Muscle of arm (tissue), 12 donors: Measurements from ENCODE around the gene NUPR1. TPM values are rescaled to one million over a fixed set of nuclear protein-coding genes. Genes with fewer than 3 reads are reported as not detected.
"Not testable (repeated sequence)": the region's sequence is repeated elsewhere in the genome, so short reads cannot be mapped to it uniquely, and the experiment has no call there.

Source experiments
- DNase-seq: peaks from one replicate; pipeline ENCODE4 v3.0.0-alpha.2; 2013
- polyA plus RNA-seq, 12 donors: library from polyadenylated mRNA; unstranded; fragments of 120-200 nt; gene quantifications; one replicate each; pipeline ENCODE4 v1.2.1, GENCODE V29; 2013; ENCODE audit not compliant: insufficient read length in 12 of 12

Gene NUPR1
- polyA plus RNA-seq, 12 donors, result 23.0 to 68.0 (median 31.1) TPM; not detected in 1

- no peak for DNase-seq
Measured at GRCh38 chr16:28501258-28502232, 37.2 kb downstream of the NUPR1 start.

GRCh38 chr16:28500476-28501180, 38.1 kb downstream of the NUPR1 start:
- not testable (repeated sequence) for DNase-seq

- no peak for DNase-seq
Measured at GRCh38 chr16:28499854-28500253, 38.9 kb downstream of the NUPR1 start.

GRCh38 chr16:28498666-28499381, 40.0 kb downstream of the NUPR1 start:
- no peak for DNase-seq

- DNase-seq, result no peak
Measured at GRCh38 chr16:28497861-28498599, 40.7 kb downstream of the NUPR1 start.

GRCh38 chr16:28497386-28497785, 41.4 kb downstream of the NUPR1 start:
- no peak for DNase-seq

- no peak for DNase-seq
Measured at GRCh38 chr16:28496844-28497243, 41.9 kb downstream of the NUPR1 start.

- no peak for DNase-seq
Measured at GRCh38 chr16:28495795-28496749, 42.7 kb downstream of the NUPR1 start.

- DNase-seq, result no peak
Measured at GRCh38 chr16:28495098-28495793, 43.5 kb downstream of the NUPR1 start.

GRCh38 chr16:28494121-28494851, 44.5 kb downstream of the NUPR1 start, which contains the start of gene APOBR:
TSS of gene APOBR (plus strand) at chr16:28494643. CDS start at chr16:28494682, 39 bp downstream.
- peak; percentile 11 for DNase-seq

GRCh38 chr16:28492511-28492910, 46.3 kb downstream of the NUPR1 start:
- DNase-seq, result no peak

- DNase-seq, result peak; percentile 95
Measured at GRCh38 chr16:28491970-28492474, 46.8 kb downstream of the NUPR1 start, which contains the start of gene CLN3. TSS of gene CLN3 (minus strand) at chr16:28492074. CDS start at chr16:28491759, 315 bp downstream.

GRCh38 chr16:28491230-28491969, 47.4 kb downstream of the NUPR1 start:
- DNase-seq, result peak; percentile 20

GRCh38 chr16:28486266-28486665, 52.5 kb downstream of the NUPR1 start:
- no peak for DNase-seq

- DNase-seq, result not testable (repeated sequence)
Measured at GRCh38 chr16:28483361-28483760, 55.4 kb downstream of the NUPR1 start.
